H9 (cell line): Measurements from ENCODE around the gene RAB1B. TPM values are rescaled to one million over a fixed set of nuclear protein-coding genes. Genes with fewer than 3 reads are reported as not detected.
A peak's percentile ranks its signal among the peaks of the same experiment; 100 is the strongest.
"Not testable (repeated sequence)": the region's sequence is repeated elsewhere in the genome, so short reads cannot be mapped to it uniquely, and the experiment has no call there.

Experiments
- DNase-seq: peaks from one replicate; pipeline ENCODE4 v3.0.0-alpha.2; 2017
- H2AFZ ChIP-seq: one replicate; pipeline ENCODE4 v1.6.1; 2013; ENCODE audit warnings: mild to moderate bottlenecking, low read length, control low read depth, moderate library complexity
- H2AK5ac ChIP-seq: 2 replicates; pipeline ENCODE4 v1.6.1; 2013; ENCODE audit warnings: low read length, control low read depth, mixed read lengths; ENCODE audit not compliant: insufficient read length
- H2BK120ac ChIP-seq: one replicate; pipeline ENCODE4 v1.6.1; 2013; ENCODE audit warnings: low read depth, mild to moderate bottlenecking, low read length, control low read depth, inconsistent platforms; ENCODE audit not compliant: poor library complexity, severe bottlenecking
- H2BK12ac ChIP-seq: 2 replicates; pipeline ENCODE4 v1.6.1; 2013; ENCODE audit warnings: low read length, control low read depth, mixed read lengths, low read depth; ENCODE audit not compliant: insufficient read length
- H2BK15ac ChIP-seq: 2 replicates; pipeline ENCODE4 v1.6.1; 2013; ENCODE audit warnings: low read depth, low read length, control low read depth
- H2BK20ac ChIP-seq: one replicate; pipeline ENCODE4 v1.6.1; 2013; ENCODE audit warnings: low read depth, mild to moderate bottlenecking, low read length, control low read depth, inconsistent platforms; ENCODE audit not compliant: poor library complexity, severe bottlenecking
- H2BK5ac ChIP-seq: 2 replicates; pipeline ENCODE4 v1.6.1; 2013; ENCODE audit warnings: low read length, control low read depth, mixed read lengths; ENCODE audit not compliant: insufficient read length
- H3K14ac ChIP-seq: 2 replicates; pipeline ENCODE4 v1.6.1; 2013; ENCODE audit warnings: low read length, control low read depth; ENCODE audit not compliant: insufficient read depth
- H3K18ac ChIP-seq: 2 replicates; pipeline ENCODE4 v1.6.1; 2013; ENCODE audit warnings: low read depth, mild to moderate bottlenecking, mixed read lengths, low read length, control low read depth; ENCODE audit not compliant: insufficient read length
- H3K23ac ChIP-seq: 2 replicates; pipeline ENCODE4 v1.6.1; 2013; ENCODE audit warnings: low read length, control low read depth, mixed read lengths, low read depth; ENCODE audit not compliant: insufficient read length
- H3K23me2 ChIP-seq: 2 replicates; pipeline ENCODE4 v1.6.1; 2013; ENCODE audit warnings: low read depth, mild to moderate bottlenecking, mixed read lengths, low read length, control low read depth; ENCODE audit not compliant: insufficient read length, poor library complexity, severe bottlenecking
- H3K27ac ChIP-seq: 2 replicates; pipeline ENCODE4 v1.5.1; 2013; ENCODE audit warnings: low read length, control low read depth, mixed read lengths, low read depth; ENCODE audit not compliant: insufficient read length
- H3K27me3 ChIP-seq: 2 replicates; pipeline ENCODE4 v1.6.1; 2013; ENCODE audit warnings: low read length, control low read depth, inconsistent platforms; ENCODE audit not compliant: insufficient read depth
- H3K4ac ChIP-seq: 2 replicates; pipeline ENCODE4 v1.6.1; 2013; ENCODE audit warnings: low read depth, mild to moderate bottlenecking, control low read depth, inconsistent platforms, low read length, moderate library complexity
- H3K4me1 ChIP-seq: 2 replicates; pipeline ENCODE4 v1.6.1; 2013; ENCODE audit warnings: low read length, control low read depth, inconsistent platforms; ENCODE audit not compliant: insufficient read depth
- H3K4me2 ChIP-seq: 2 replicates; pipeline ENCODE4 v1.6.1; 2013; ENCODE audit warnings: low read length, control low read depth, mixed read lengths; ENCODE audit not compliant: insufficient read length, insufficient read depth
- H3K56ac ChIP-seq: 2 replicates; pipeline ENCODE4 v1.6.1; 2013; ENCODE audit warnings: low read depth, mild to moderate bottlenecking, mixed read lengths, low read length, control low read depth; ENCODE audit not compliant: insufficient read length
- H3K79me1 ChIP-seq: 2 replicates; pipeline ENCODE4 v1.6.1; 2013; ENCODE audit warnings: low read depth, mild to moderate bottlenecking, moderate library complexity, low read length, control low read depth, inconsistent platforms; ENCODE audit not compliant: insufficient read depth, poor library complexity, severe bottlenecking
- H3K79me2 ChIP-seq: 2 replicates; pipeline ENCODE4 v1.6.1; 2013; ENCODE audit warnings: low read length, control low read depth, inconsistent platforms; ENCODE audit not compliant: insufficient read depth
- H3K9ac ChIP-seq: 2 replicates; pipeline ENCODE4 v1.6.1; 2013; ENCODE audit warnings: low read length, control low read depth, mixed read lengths; ENCODE audit not compliant: insufficient read length; ENCODE audit errors: extremely low read depth
- H3K9me3 ChIP-seq: one replicate; pipeline ENCODE4 v1.6.1; 2013; ENCODE audit warnings: low read depth, low read length, inconsistent platforms; ENCODE audit not compliant: control insufficient read depth
- H3T11ph ChIP-seq: one replicate; pipeline ENCODE4 v1.6.1; 2013; ENCODE audit warnings: mild to moderate bottlenecking, low read length, control low read depth, inconsistent platforms
- H4K20me1 ChIP-seq: one replicate; pipeline ENCODE4 v1.6.1; 2013; ENCODE audit not compliant: control insufficient read depth, insufficient read length, insufficient read depth
- H4K5ac ChIP-seq: 2 replicates; pipeline ENCODE4 v1.6.1; 2013; ENCODE audit warnings: low read depth, mild to moderate bottlenecking, mixed read lengths, low read length, control low read depth; ENCODE audit not compliant: insufficient read length
- H4K8ac ChIP-seq: replicated peaks from 2 replicates; pipeline ENCODE4 v1.6.1; 2013; ENCODE audit warnings: low read length, control low read depth, mixed read lengths, low read depth; ENCODE audit not compliant: insufficient read length
- H4K91ac ChIP-seq: 2 replicates; pipeline ENCODE4 v1.6.1; 2013; ENCODE audit warnings: low read depth, mild to moderate bottlenecking, moderate library complexity, mixed read lengths, low read length, control low read depth; ENCODE audit not compliant: insufficient read length
- H3K27ac Mint-ChIP-seq, 3 experiments: 2 replicates in 2 of 3; 3 replicates in 1 of 3; pipeline ENCODE4 v1.8.0; 2020 to 2021; ENCODE audit warnings: mixed read lengths in 3 of 3, mild to moderate bottlenecking in 1 of 3, moderate library complexity in 1 of 3
- H3K27me3 Mint-ChIP-seq: 2 replicates; pipeline ENCODE4 v1.8.0; 2021; ENCODE audit warnings: low read depth, mild to moderate bottlenecking, moderate library complexity, mixed read lengths
- H3K36me3 Mint-ChIP-seq, 3 experiments: 2 replicates in 2 of 3; 3 replicates in 1 of 3; pipeline ENCODE4 v1.8.0; 2020 to 2021; ENCODE audit warnings: low read depth in 3 of 3, mixed read lengths in 3 of 3; ENCODE audit not compliant: insufficient read depth in 1 of 3
- H3K4me1 Mint-ChIP-seq, 2 experiments: 2 replicates each; pipeline ENCODE4 v1.8.0; 2020; ENCODE audit warnings: mixed read lengths in 2 of 2
- H3K4me3 Mint-ChIP-seq, 2 experiments: 2 replicates in 1 of 2; 3 replicates in 1 of 2; pipeline ENCODE4 v1.8.0; 2020 to 2021; ENCODE audit warnings: mild to moderate bottlenecking in 2 of 2, mixed read lengths in 2 of 2, moderate library complexity in 1 of 2
- H3K9me3 Mint-ChIP-seq, 2 experiments: 2 replicates in 1 of 2; 3 replicates in 1 of 2; pipeline ENCODE4 v1.8.0; 2020; ENCODE audit warnings: mild to moderate bottlenecking in 2 of 2, mixed read lengths in 2 of 2, moderate library complexity in 1 of 2
- CTCF ChIP-seq: fragments of 200-600 bp; sonication (generic); conservative IDR thresholded peaks from 3 replicates; pipeline ENCODE4 v1.8.0; 2021; ENCODE audit warnings: antibody characterized with exemption, mild to moderate bottlenecking
- WGBS: extraction: QIAGEN DNeasy Blood & Tissue Kit; methylation state at CpG from one replicate; pipeline ENCODE4 v1.1.7; 2013; ENCODE audit warnings: missing lambda C conversion rate, low lambda C conversion rate, mixed read lengths; ENCODE audit not compliant: insufficient read length; ENCODE audit errors: extremely low coverage; 5-methylcytosine and 5-hydroxymethylcytosine counted together
- total RNA-seq: library from RNA; stranded (reverse); gene quantifications from 2 replicates; pipeline ENCODE4 v1.2.1, GENCODE V29; 2021

Gene RAB1B
- total RNA-seq, 1 experiment from 2014 or later: 118 TPM

DNA sequence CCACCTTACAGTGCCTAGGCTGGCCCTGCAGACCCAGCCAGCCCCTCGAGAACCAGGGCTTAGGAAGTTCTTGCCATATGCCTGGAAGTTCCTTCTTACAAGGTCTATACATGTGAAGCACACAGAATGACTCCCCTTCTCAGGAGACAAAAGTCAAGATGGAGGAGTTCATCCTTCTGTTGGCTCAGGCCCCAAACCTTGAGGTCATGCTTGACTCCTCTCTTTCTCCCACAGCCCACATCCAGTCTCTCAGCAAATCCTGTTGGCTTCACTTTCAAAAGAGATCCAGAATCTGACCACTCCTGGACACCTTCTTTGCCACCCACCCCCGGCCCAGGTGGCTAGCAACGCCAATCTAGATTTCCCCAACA lies 50.1 kb downstream of the RAB1B start:
- Histone ChIP-seq H3K14ac (no peak overlapping the region), H2AFZ (no peak overlapping the region), H4K91ac (no peak overlapping the region), H3K18ac (no peak overlapping the region), H2BK120ac (no peak overlapping the region), H3K79me2 (no peaks in the 10 kb centered on the region), H3K27ac (no peak overlapping the region), H3K4ac (no peak overlapping the region), H2AK5ac (no peak overlapping the region), H4K5ac (no peak overlapping the region), H3K9ac (no peak overlapping the region), H3K27me3 (no peaks in the 10 kb centered on the region), H3K9me3 (no peaks in the 10 kb centered on the region), H3K56ac (no peak overlapping the region), H2BK20ac (no peak overlapping the region), H2BK12ac (no peak overlapping the region), H3T11ph (no peak overlapping the region), H3K79me1 (no peaks in the 10 kb centered on the region), H3K4me1 (peaks cover 2% of the 10 kb centered on the region; the same call in 1 of the 2 replicates), H4K8ac (no peak overlapping the region), H2BK5ac (no peak overlapping the region), H3K4me2 (no peak overlapping the region), H4K20me1 (no peaks in the 10 kb centered on the region), H3K23ac (no peak overlapping the region), H3K23me2 (no peaks in the 10 kb centered on the region), H2BK15ac (no peak overlapping the region)
- no peak for DNase-seq
- Mint-ChIP-seq H3K27ac (no peak overlapping the region), H3K4me3 (peak overlapping the region in 1 of 2 experiments; percentile 39; a peak in 1 of 5 replicates), H3K36me3 (peaks cover 8 to 18% (median 16%) of the 10 kb centered on the region in 3 experiments), H3K4me1 (peaks cover 22 to 30% of the 10 kb centered on the region in 2 experiments), H3K27me3 (peaks cover 29% of the 10 kb centered on the region), H3K9me3 (peaks cover 14 to 20% of the 10 kb centered on the region in 2 experiments)
- TF ChIP-seq CTCF: no peak
- no CpG with 5 or more reads among the region's 3 CpGs for WGBS

DNA sequence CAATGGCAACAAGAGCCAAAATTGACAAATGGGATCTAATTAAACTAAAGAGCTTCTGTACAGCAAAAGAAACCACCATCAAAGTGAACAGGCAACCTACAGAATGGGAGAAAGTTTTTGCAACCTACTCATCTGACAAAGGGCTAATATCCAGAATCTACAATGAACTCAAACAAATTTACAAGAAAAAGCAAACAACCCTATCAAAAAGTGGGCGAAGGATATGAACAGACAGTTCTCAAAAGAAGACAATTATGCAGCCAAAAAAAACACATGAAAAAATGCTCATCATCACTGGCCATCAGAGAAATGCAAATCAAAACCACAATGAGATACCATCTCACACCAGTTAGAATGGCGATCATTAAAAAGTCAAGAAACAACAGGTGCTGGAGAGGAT lies 51.9 kb downstream of the RAB1B start:
- Mint-ChIP-seq H3K4me1 (peaks cover 21 to 28% of the 10 kb centered on the region in 2 experiments), H3K36me3 (peaks cover 8 to 18% (median 16%) of the 10 kb centered on the region in 3 experiments), H3K27me3 (peaks cover 20% of the 10 kb centered on the region), H3K9me3 (peaks cover 14 to 20% of the 10 kb centered on the region in 2 experiments)
- not testable (repeated sequence) for H4K8ac ChIP-seq, H2AK5ac ChIP-seq, H3K27me3 ChIP-seq, H2BK15ac ChIP-seq, H3K23ac ChIP-seq, H3K9ac ChIP-seq, H3K27ac ChIP-seq, H3K9me3 ChIP-seq, H3T11ph ChIP-seq, H3K4me2 ChIP-seq, H3K4ac ChIP-seq, H2AFZ ChIP-seq, H4K20me1 ChIP-seq, H3K56ac ChIP-seq, H3K23me2 ChIP-seq, H3K79me1 ChIP-seq, H3K4me3 Mint-ChIP-seq, DNase-seq, H4K91ac ChIP-seq, H4K5ac ChIP-seq, H3K18ac ChIP-seq, H2BK20ac ChIP-seq, H2BK5ac ChIP-seq, H3K4me1 ChIP-seq, H3K79me2 ChIP-seq, H3K14ac ChIP-seq, H2BK120ac ChIP-seq, H2BK12ac ChIP-seq, H3K27ac Mint-ChIP-seq
- WGBS: no CpG with 5 or more reads among the region's 2 CpGs
